Esophagus muscularis mucosa (tissue), 3 donors: ENCODE measurements around the gene SEMA3D.

Source experiments
- CTCF ChIP-seq, 3 experiments: fragments of 200-600 bp in 2 of 3; fragments of 450-650 bp in 1 of 3; sonication (generic) in 2 of 3; IDR thresholded peaks; one replicate each; pipeline ENCODE4 v1.5.1; 2017 to 2019; ENCODE audit warnings: antibody characterized with exemption in 3 of 3, mild to moderate bottlenecking in 2 of 3, moderate library complexity in 1 of 3
- POLR2A ChIP-seq: fragments of 450-650 bp; IDR thresholded peaks from one replicate; pipeline ENCODE4 v1.6.1; 2017; ENCODE audit warnings: antibody characterized with exemption, moderate library complexity, mild to moderate bottlenecking, low read depth
- POLR2AphosphoS5 ChIP-seq, 2 donors: sonication (generic); formaldehyde crosslinking; IDR thresholded peaks; one replicate each; pipeline ENCODE4 v1.6.1; 2017; ENCODE audit warnings: antibody characterized with exemption in 2 of 2

DNA sequence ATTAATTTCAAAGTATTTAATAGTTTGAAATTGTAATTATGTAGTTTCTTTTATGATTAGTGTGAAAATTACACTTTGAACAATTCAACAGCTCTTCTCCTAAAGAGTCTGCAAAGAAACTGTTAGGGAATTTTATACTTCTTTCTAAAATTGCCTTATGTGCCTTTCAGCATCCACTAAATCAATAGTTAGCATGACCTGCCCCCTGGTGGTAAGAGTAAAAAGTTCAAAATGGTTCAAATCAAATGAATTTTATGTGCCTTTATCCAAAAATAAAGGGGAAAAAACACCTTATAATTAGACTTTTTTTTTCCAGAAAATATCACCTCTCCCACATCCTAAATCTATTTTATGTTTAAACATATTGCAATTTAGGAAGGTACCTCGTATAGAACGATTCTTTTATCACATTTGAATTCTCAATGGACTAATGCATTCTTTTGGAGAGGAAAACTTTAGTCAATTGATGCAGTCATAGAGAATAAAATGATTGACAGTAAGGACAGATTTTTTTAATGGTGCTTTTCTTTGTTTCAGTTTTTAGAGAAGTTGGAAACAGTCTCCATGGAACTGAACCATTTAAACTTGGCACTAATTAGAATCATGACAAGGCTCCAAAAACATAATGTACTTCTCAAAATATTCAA lies 163.7 kb downstream of the SEMA3D start:
- TF ChIP-seq CTCF (IDR thresholded peaks at IDR 0.05) (peak; percentile 62 to 80 (median 70)), POLR2A (no peak), POLR2AphosphoS5 (IDR thresholded peaks at IDR 0.05) (no peak)
